ENCODE results near the gene PDILT. TPM values are rescaled to one million over a fixed set of nuclear protein-coding genes. Genes with fewer than 3 reads are reported as not detected.

The PDILT gene
- total RNA-seq, 1 experiment from 2014 or later: not detected

GRCh38 chr16:20309786-20310185 is 94.8 kb downstream of the PDILT start:
- Mint-ChIP-seq H3K27ac (no peak overlapping the region), H3K4me1 (peaks cover under 1 to 3% of the 10 kb centered on the region in 2 experiments; a peak in 2 of 4 replicates), H3K9me3 (peaks cover 0 to 4% of the 10 kb centered on the region in 2 experiments; a peak in 1 of 5 replicates), H3K27me3 (ENCODE audit: low read depth) (no peaks in the 10 kb centered on the region; the same call in 1 of the 2 replicates), H3K4me3 (no peak overlapping the region), H3K36me3 (ENCODE audit: insufficient read depth in 1 of 3, low read depth in 3 of 3) (no peaks in the 10 kb centered on the region)
- Histone ChIP-seq H4K5ac (ENCODE audit: insufficient read length, low read depth, low read length) (no peak overlapping the region), H3K27me3 (ENCODE audit: insufficient read depth, low read length) (no peaks in the 10 kb centered on the region), H3K79me2 (ENCODE audit: insufficient read depth, low read length) (no peaks in the 10 kb centered on the region), H4K8ac (replicated peaks; ENCODE audit: insufficient read length, low read depth, low read length) (no peak overlapping the region), H3K4me1 (ENCODE audit: insufficient read depth, low read length) (peaks cover 2% of the 10 kb centered on the region; the same call in 1 of the 2 replicates), H3K23me2 (ENCODE audit: insufficient read length, low read depth, low read length, poor library complexity, severe bottlenecking) (no peaks in the 10 kb centered on the region), H3K56ac (ENCODE audit: insufficient read length, low read depth, low read length) (no peak overlapping the region), H3K27ac (ENCODE audit: insufficient read length, low read depth, low read length) (no peak overlapping the region), H3K79me1 (ENCODE audit: insufficient read depth, low read depth, low read length, poor library complexity, severe bottlenecking) (no peaks in the 10 kb centered on the region), H2BK20ac (ENCODE audit: low read depth, low read length, poor library complexity, severe bottlenecking) (no peak overlapping the region), H4K91ac (ENCODE audit: insufficient read length, low read depth, low read length) (no peak overlapping the region), H3K9ac (ENCODE audit: extremely low read depth, insufficient read length, low read length) (no peak overlapping the region), H2BK12ac (ENCODE audit: insufficient read length, low read depth, low read length) (no peak overlapping the region), H2AK5ac (ENCODE audit: insufficient read length, low read length) (no peak overlapping the region), H3K4ac (ENCODE audit: low read depth, low read length) (no peak overlapping the region), H2BK15ac (ENCODE audit: low read depth, low read length) (no peak overlapping the region), H3K4me2 (ENCODE audit: insufficient read depth, insufficient read length, low read length) (no peak overlapping the region), H3K23ac (ENCODE audit: insufficient read length, low read depth, low read length) (no peak overlapping the region), H2BK120ac (ENCODE audit: low read depth, low read length, poor library complexity, severe bottlenecking) (no peak overlapping the region), H3T11ph (ENCODE audit: low read length) (no peak overlapping the region), H3K9me3 (ENCODE audit: control insufficient read depth, low read depth, low read length) (no peaks in the 10 kb centered on the region), H2AFZ (ENCODE audit: low read length) (no peak overlapping the region), H3K14ac (ENCODE audit: insufficient read depth, low read length) (no peak overlapping the region), H4K20me1 (ENCODE audit: control insufficient read depth, insufficient read depth, insufficient read length) (no peaks in the 10 kb centered on the region), H3K18ac (ENCODE audit: insufficient read length, low read depth, low read length) (no peak overlapping the region), H2BK5ac (ENCODE audit: insufficient read length, low read length) (no peak overlapping the region)
- TF ChIP-seq CTCF (conservative IDR thresholded peaks at IDR 0.05): no peak
- no CpG with 5 or more reads among the region's 6 CpGs for WGBS (ENCODE audit: extremely low coverage, insufficient read length, low lambda C conversion rate)
- no peak for DNase-seq

Other genes starting within 250 kb of the PDILT start
- not detected in 2 replicates for gene GP2, start 77.2 kb downstream of the PDILT start, total RNA-seq (2021)
- gene UMOD, start 52.0 kb downstream of the PDILT start, total RNA-seq (2021): not detected in 2 replicates
- not detected in 2 replicates for gene ACSM5, start 4.8 kb upstream of the PDILT start, total RNA-seq (2021)
- gene ACSM2A, start 46.8 kb upstream of the PDILT start, total RNA-seq (2021): not detected in 2 replicates
- gene ACSM2B, start 171.6 kb upstream of the PDILT start, total RNA-seq (2021): not detected in 2 replicates

Data from H9 (cell line).